HG03135 (cell line): ENCODE measurements around the gene TTLL7.
"Not testable (repeated sequence)": the region's sequence is repeated elsewhere in the genome, so short reads cannot be mapped to it uniquely, and the experiment has no call there.

Experiments used
- ATAC-seq: cut with Tn5 transposase; IDR thresholded peaks from one replicate; pipeline ENCODE4 v1.9.1; 2021; ENCODE audit warnings: mild to moderate bottlenecking, moderate library complexity; ENCODE audit not compliant: unreplicated experiment

TTLL7 gene

GRCh38 chr1:83932281-83932680, 66.7 kb downstream of the TTLL7 start:
- ATAC-seq, result no peak

GRCh38 chr1:83931658-83932253, 67.2 kb downstream of the TTLL7 start:
- ATAC-seq, result no peak

GRCh38 chr1:83929184-83929583, 69.7 kb downstream of the TTLL7 start:
- no peak for ATAC-seq

GRCh38 chr1:83928396-83928795, 70.5 kb downstream of the TTLL7 start:
- no peak for ATAC-seq

GRCh38 chr1:83927701-83928100, 71.2 kb downstream of the TTLL7 start:
- no peak for ATAC-seq

GRCh38 chr1:83927061-83927460, 71.9 kb downstream of the TTLL7 start:
- no peak for ATAC-seq

GRCh38 chr1:83923553-83923952, 75.4 kb downstream of the TTLL7 start:
- no peak for ATAC-seq

GRCh38 chr1:83922431-83922830, 76.5 kb downstream of the TTLL7 start:
- ATAC-seq, result no peak

- no peak for ATAC-seq
Observed at GRCh38 chr1:83920320-83920719, 78.6 kb downstream of the TTLL7 start.

- ATAC-seq, result no peak
Observed at GRCh38 chr1:83919872-83920271, 79.1 kb downstream of the TTLL7 start.

- ATAC-seq, result no peak
Observed at GRCh38 chr1:83918688-83919285, 80.1 kb downstream of the TTLL7 start.

GRCh38 chr1:83917959-83918358, 81.0 kb downstream of the TTLL7 start:
- no peak for ATAC-seq

GRCh38 chr1:83916094-83916493, 82.8 kb downstream of the TTLL7 start:
- not testable (repeated sequence) for ATAC-seq

- no peak for ATAC-seq
Observed at GRCh38 chr1:83912876-83913275, 86.1 kb downstream of the TTLL7 start.

- ATAC-seq, result no peak
Observed at GRCh38 chr1:83910461-83910860, 88.5 kb downstream of the TTLL7 start.

GRCh38 chr1:83909687-83910086, 89.2 kb downstream of the TTLL7 start:
- ATAC-seq, result no peak

GRCh38 chr1:83905315-83905907, 93.5 kb downstream of the TTLL7 start:
- ATAC-seq, result no peak

- no peak for ATAC-seq
Observed at GRCh38 chr1:83901547-83902155, 97.3 kb downstream of the TTLL7 start.

- ATAC-seq, result no peak
Observed at GRCh38 chr1:83900524-83900923, 98.4 kb downstream of the TTLL7 start.

GRCh38 chr1:83897516-83897915, 101.4 kb downstream of the TTLL7 start:
- ATAC-seq, result no peak

GRCh38 chr1:83896299-83896698, 102.6 kb downstream of the TTLL7 start:
- no peak for ATAC-seq

- no peak for ATAC-seq
Observed at GRCh38 chr1:83889707-83890106, 109.2 kb downstream of the TTLL7 start.
